Activated CD4-positive, alpha-beta T cell treated with anti-CD3 and anti-CD28 coated beads, Interleukin-2, amount 50 U/mL, for 48 hours (primary cell): ENCODE measurements around the gene PPP4C.
A peak's percentile ranks its signal among the peaks of the same experiment; 100 is the strongest.
"Not testable (repeated sequence)": the region's sequence is repeated elsewhere in the genome, so short reads cannot be mapped to it uniquely, and the experiment has no call there.

ENCODE experiments used
- DNase-seq, 2 experiments: peaks; one replicate each; pipeline ENCODE4 v3.0.0-alpha.2; 2020

Gene PPP4C

GRCh38 chr16:30104090-30104489 lies 28.3 kb downstream of the PPP4C start:
- DNase-seq = no peak

- no peak for DNase-seq
Observed at GRCh38 chr16:30104492-30104891, 28.7 kb downstream of the PPP4C start.

GRCh38 chr16:30108059-30108850 lies 32.5 kb downstream of the PPP4C start:
- no peak for DNase-seq

- no peak for DNase-seq
Observed at GRCh38 chr16:30110661-30111060, 34.9 kb downstream of the PPP4C start.

GRCh38 chr16:30112197-30113030 lies 36.6 kb downstream of the PPP4C start:
- peak; percentile 77 to 83 for DNase-seq

- DNase-seq = no peak
Observed at GRCh38 chr16:30113031-30113710, 37.4 kb downstream of the PPP4C start, which contains the start of gene GDPD3. Gene GDPD3, minus strand, starts transcription at chr16:30113537. Its CDS starts 59 bp downstream, at chr16:30113478.

GRCh38 chr16:30113711-30114333 lies 38.0 kb downstream of the PPP4C start:
- DNase-seq = no peak

GRCh38 chr16:30114411-30114810 lies 38.6 kb downstream of the PPP4C start:
- DNase-seq = no peak

GRCh38 chr16:30114833-30115232 lies 39.0 kb downstream of the PPP4C start:
- DNase-seq = not testable (repeated sequence)

- DNase-seq = no peak
Observed at GRCh38 chr16:30115238-30115637, 39.4 kb downstream of the PPP4C start.

- no peak for DNase-seq
Observed at GRCh38 chr16:30116291-30117207, 40.8 kb downstream of the PPP4C start.

GRCh38 chr16:30117768-30118167 lies 42.0 kb downstream of the PPP4C start:
- no peak for DNase-seq

GRCh38 chr16:30119428-30119827 lies 43.6 kb downstream of the PPP4C start:
- DNase-seq = no peak

- no peak for DNase-seq
Observed at GRCh38 chr16:30120340-30121105, 44.7 kb downstream of the PPP4C start.

GRCh38 chr16:30121741-30122571 lies 46.2 kb downstream of the PPP4C start:
- no peak for DNase-seq

GRCh38 chr16:30122604-30123160 lies 46.9 kb downstream of the PPP4C start:
- peak in 1 of 2 experiments; percentile 21 for DNase-seq

- no peak for DNase-seq
Observed at GRCh38 chr16:30124985-30125379, 49.2 kb downstream of the PPP4C start.

- not testable (repeated sequence) for DNase-seq
Observed at GRCh38 chr16:30125690-30126089, 49.9 kb downstream of the PPP4C start.

- DNase-seq = no peak
Observed at GRCh38 chr16:30127993-30128392, 52.2 kb downstream of the PPP4C start.
